Suprapubic skin (tissue), 4 donors: ENCODE results near the gene RAB41. TPM values are rescaled to one million over a fixed set of nuclear protein-coding genes. Genes with fewer than 3 reads are reported as not detected.
"Not testable (repeated sequence)": the region's sequence is repeated elsewhere in the genome, so short reads cannot be mapped to it uniquely, and the experiment has no call there.

Source experiments
- DNase-seq, 2 donors: peaks; one replicate each; pipeline ENCODE4 v3.0.0-alpha.2; 2019; ENCODE audit warnings: low spot score in 2 of 2
- H3K27ac ChIP-seq: fragments of 200-600 bp; sonication (generic); one replicate; pipeline ENCODE4 v1.5.1; 2019
- H3K27me3 ChIP-seq: fragments of 200-600 bp; sonication (generic); one replicate; pipeline ENCODE4 v1.5.1; 2019
- H3K36me3 ChIP-seq: fragments of 200-600 bp; sonication (generic); one replicate; pipeline ENCODE4 v1.5.1; 2019
- H3K4me1 ChIP-seq: fragments of 200-600 bp; sonication (generic); one replicate; pipeline ENCODE4 v1.5.1; 2019
- H3K4me3 ChIP-seq: fragments of 200-600 bp; sonication (generic); one replicate; pipeline ENCODE4 v1.5.1; 2019; ENCODE audit warnings: mild to moderate bottlenecking
- H3K9me3 ChIP-seq: fragments of 200-600 bp; sonication (generic); one replicate; pipeline ENCODE4 v1.5.1; 2019
- CTCF ChIP-seq, 2 donors: fragments of 200-600 bp in 1 of 2; fragments of 450-650 bp in 1 of 2; sonication (generic) in 1 of 2; IDR thresholded peaks; one replicate each; pipeline ENCODE4 v1.5.1; 2016 to 2019; ENCODE audit warnings: antibody characterized with exemption in 2 of 2, mild to moderate bottlenecking in 1 of 2, moderate library complexity in 1 of 2
- EP300 ChIP-seq: sonication (generic); formaldehyde crosslinking; IDR thresholded peaks from one replicate; pipeline ENCODE4 v1.6.1; 2017; ENCODE audit warnings: antibody characterized with exemption
- POLR2A ChIP-seq, 2 donors: fragments of 450-650 bp; IDR thresholded peaks; one replicate each; pipeline ENCODE4 v1.6.1; 2017; ENCODE audit warnings: antibody characterized with exemption in 2 of 2, mild to moderate bottlenecking in 2 of 2, moderate library complexity in 2 of 2
- POLR2AphosphoS5 ChIP-seq, 3 donors: sonication (generic); formaldehyde crosslinking; IDR thresholded peaks; one replicate each; pipeline ENCODE4 v1.6.1; 2017; ENCODE audit warnings: antibody characterized with exemption in 3 of 3
- WGBS: methylation state at CpG from one replicate; pipeline ENCODE4 v1.1.5; 2018; 5-methylcytosine and 5-hydroxymethylcytosine counted together
- total RNA-seq, 4 donors: library from RNA; depleted of rRNA; stranded (reverse); fragments of >200 nt; gene quantifications; one replicate each; pipeline ENCODE4 v1.1.0, GENCODE V29; 2016

Gene RAB41
- total RNA-seq: under 1 TPM in 1 of 4 donors, not detected in 3; 0.68 TPM

GRCh38 chrX:70281951-70282350 is at the start of gene RAB41:
Gene RAB41, plus strand, starts transcription at chrX:70282172. Its CDS starts 46 bp downstream, at chrX:70282218.
- 94% methylated on average over 21 of the region's 21 CpGs for WGBS
- Histone ChIP-seq H3K9me3 (no peaks in the 10 kb centered on the region), H3K36me3 (peaks cover 9% of the 10 kb centered on the region), H3K27ac (no peak within 1 kb of the TSS), H3K4me1 (no peaks in the 10 kb centered on the region), H3K27me3 (no peaks in the 10 kb centered on the region), H3K4me3 (no peak within 1 kb of the TSS)
- no peak for DNase-seq
- TF ChIP-seq EP300 (no peak), POLR2AphosphoS5 (IDR thresholded peaks at IDR 0.05) (no peak), CTCF (IDR thresholded peaks at IDR 0.05) (no peak), POLR2A (IDR thresholded peaks at IDR 0.05) (no peak)

GRCh38 chrX:70234355-70234754 is 47.6 kb upstream of the RAB41 start, which contains the start of gene AWAT1:
Gene AWAT1, plus strand, starts transcription at chrX:70234655. Its CDS starts 41 bp downstream, at chrX:70234696.
- no peaks in the 10 kb centered on the region for H3K27me3 ChIP-seq
- no peak within 1 kb of the TSS for H3K27ac ChIP-seq
- no peak within 1 kb of the TSS for H3K4me3 ChIP-seq
- H3K9me3 ChIP-seq: no peaks in the 10 kb centered on the region
- DNase-seq: no peak
- TF ChIP-seq POLR2AphosphoS5 (IDR thresholded peaks at IDR 0.05) (no peak), POLR2A (IDR thresholded peaks at IDR 0.05) (no peak), CTCF (IDR thresholded peaks at IDR 0.05) (no peak), EP300 (no peak)
- H3K4me1 ChIP-seq: no peaks in the 10 kb centered on the region
- 92% methylated on average over 3 of the region's 3 CpGs for WGBS
- H3K36me3 ChIP-seq: no peaks in the 10 kb centered on the region

GRCh38 chrX:70240751-70241150 is 41.2 kb upstream of the RAB41 start:
- Histone ChIP-seq H3K4me3 (no peak overlapping the region), H3K36me3 (no peaks in the 10 kb centered on the region), H3K9me3 (no peaks in the 10 kb centered on the region), H3K27me3 (no peaks in the 10 kb centered on the region), H3K27ac (no peak overlapping the region), H3K4me1 (no peaks in the 10 kb centered on the region)
- TF ChIP-seq CTCF (IDR thresholded peaks at IDR 0.05) (no peak), EP300 (no peak), POLR2AphosphoS5 (IDR thresholded peaks at IDR 0.05) (no peak), POLR2A (IDR thresholded peaks at IDR 0.05) (no peak)
- DNase-seq: no peak
- WGBS: 90% methylated on average over 1 of the region's 1 CpG

DNA sequence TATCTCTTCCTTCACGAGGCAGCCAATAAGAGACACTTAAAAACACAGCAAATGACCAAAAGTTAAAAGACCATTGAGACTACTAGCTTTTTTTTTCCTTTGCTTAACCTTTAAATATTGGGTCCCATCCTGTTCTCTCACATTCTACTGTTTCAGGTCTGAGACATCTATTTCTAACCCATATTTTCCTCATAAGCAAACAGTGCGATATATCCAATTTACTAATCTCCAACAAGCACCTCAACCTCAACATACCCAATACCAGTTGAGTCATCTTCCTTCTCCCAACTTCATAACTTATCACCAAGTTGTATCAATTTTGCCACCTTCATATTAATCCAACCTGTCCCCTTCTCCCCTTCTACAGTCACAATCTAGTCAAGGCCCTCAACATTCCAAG is 40.5 kb upstream of the RAB41 start:
- Histone ChIP-seq H3K9me3 (no peaks in the 10 kb centered on the region), H3K4me3 (no peak overlapping the region), H3K4me1 (no peaks in the 10 kb centered on the region), H3K27me3 (no peaks in the 10 kb centered on the region), H3K36me3 (no peaks in the 10 kb centered on the region), H3K27ac (no peak overlapping the region)
- WGBS: 82% methylated on average over 2 of the region's 2 CpGs
- no peak for TF ChIP-seq POLR2A (IDR thresholded peaks at IDR 0.05)
- no peak for TF ChIP-seq CTCF (IDR thresholded peaks at IDR 0.05)
- TF ChIP-seq EP300: no peak
- no peak for TF ChIP-seq POLR2AphosphoS5 (IDR thresholded peaks at IDR 0.05)
- no peak for DNase-seq

- not testable (repeated sequence) for H3K9me3 ChIP-seq, DNase-seq, H3K4me1 ChIP-seq, H3K4me3 ChIP-seq, H3K27ac ChIP-seq, H3K36me3 ChIP-seq, H3K27me3 ChIP-seq
- 80% methylated on average over 5 of the region's 5 CpGs for WGBS
These were observed 38.4 kb upstream of the RAB41 start for GRCh38 chrX:70243601-70244000.

DNA sequence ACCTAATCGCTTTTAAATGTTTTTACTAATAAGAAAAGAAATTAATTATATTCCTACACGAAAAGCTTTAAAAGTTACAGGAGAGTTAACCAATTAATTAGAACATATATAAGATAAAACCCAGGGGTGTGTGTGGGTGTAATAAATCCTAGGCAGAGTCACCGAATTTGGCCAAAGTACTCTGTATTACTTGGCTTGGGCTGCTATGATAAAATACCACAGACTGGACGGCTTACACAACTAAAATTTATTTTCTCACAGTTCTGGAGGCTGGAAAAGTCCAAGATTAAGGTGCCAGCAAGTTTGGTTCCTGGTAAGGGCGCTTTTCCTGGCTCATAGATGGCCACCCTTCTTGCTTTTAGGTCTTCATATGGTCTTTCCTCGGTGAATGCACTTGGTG is 37.1 kb upstream of the RAB41 start:
- no peak overlapping the region for H3K27ac ChIP-seq
- 64% methylated on average over 6 of the region's 6 CpGs for WGBS
- H3K27me3 ChIP-seq: no peaks in the 10 kb centered on the region
- H3K36me3 ChIP-seq: no peaks in the 10 kb centered on the region
- TF ChIP-seq EP300 (no peak), CTCF (IDR thresholded peaks at IDR 0.05) (no peak), POLR2A (IDR thresholded peaks at IDR 0.05) (no peak), POLR2AphosphoS5 (IDR thresholded peaks at IDR 0.05) (no peak)
- no peak for DNase-seq
- no peak overlapping the region for H3K4me3 ChIP-seq
- no peaks in the 10 kb centered on the region for H3K9me3 ChIP-seq
- H3K4me1 ChIP-seq: no peaks in the 10 kb centered on the region
